HepG2 (cell line): Measurements from ENCODE around the gene CMIP. TPM values are rescaled to one million over a fixed set of nuclear protein-coding genes. Genes with fewer than 3 reads are reported as not detected.

Source experiments
- AGO2 ChIP-seq: fragments of 200-400 bp; formaldehyde crosslinking; optimal IDR thresholded peaks from 2 replicates; pipeline ENCODE3; 2017; ENCODE audit warnings: mild to moderate bottlenecking, low read depth, low read length, moderate library complexity
- FOXM1 ChIP-seq: sonication (generic); formaldehyde crosslinking; IDR thresholded peaks from 2 replicates; pipeline ENCODE4 v1.5.0; 2020; ENCODE audit warnings: missing genetic modification reagents
- IKZF1 ChIP-seq: fragments of 450-650 bp; IDR thresholded peaks from 2 replicates; pipeline ENCODE4 v1.7.1; 2016
- MBNL3 ChIP-seq: fragments of 250-450 bp; sonication (Bioruptor Pico); conservative IDR thresholded peaks from 2 replicates; pipeline ENCODE4 v1.8.0; 2022; ENCODE audit warnings: mild to moderate bottlenecking, inconsistent platforms
- RXRA ChIP-seq: sonication (generic); formaldehyde crosslinking; IDR thresholded peaks from 2 replicates; pipeline ENCODE4 v1.5.1; 2020; ENCODE audit warnings: missing genetic modification reagents
- SAFB2 ChIP-seq: sonication (generic); formaldehyde crosslinking; IDR thresholded peaks from 2 replicates; pipeline ENCODE4 v1.5.1; 2020; ENCODE audit warnings: missing genetic modification reagents, low read depth, mild to moderate bottlenecking, borderline replicate concordance
- THAP11 ChIP-seq: IDR thresholded peaks from 2 replicates; pipeline ENCODE4 v1.6.1; 2016; ENCODE audit warnings: missing biosample characterization, missing genetic modification reagents
- ZNF17 ChIP-seq: sonication (generic); formaldehyde crosslinking; IDR thresholded peaks from 2 replicates; pipeline ENCODE4 v1.5.0; 2020; ENCODE audit warnings: mild to moderate bottlenecking, missing genetic modification reagents
- ZNF547 ChIP-seq: sonication (generic); formaldehyde crosslinking; IDR thresholded peaks from 2 replicates; pipeline ENCODE4 v1.5.1; 2020; ENCODE audit warnings: mild to moderate bottlenecking, missing genetic modification reagents
- polyA plus RNA-seq, 8 experiments: library from polyadenylated mRNA; depleted of rRNA in 3 of 8; stranded (reverse) in 7 of 8; unstranded in 1 of 8; fragments of >200 nt; fragmentation: Illumina TruSeq in 4 of 8; extraction: Trizol in 4 of 8; gene quantifications; 2 replicates each; pipeline versions ENCODE4 v1.2.1 to v1.2.3, GENCODE V29; 2011 to 2016; ENCODE audit warnings: low read depth in 4 of 8, missing spikeins in 1 of 8, mixed read lengths in 1 of 8; ENCODE audit not compliant: insufficient read depth in 1 of 8
- total RNA-seq, 5 experiments: library from RNA; depleted of rRNA; stranded (reverse); fragments of >200 nt; fragmentation: Illumina TruSeq; extraction: Trizol; gene quantifications; 2 replicates each; pipeline ENCODE4 v1.2.3, GENCODE V29; 2016; ENCODE audit warnings: low read depth in 1 of 5
- TF ChIP-seq, protein P1 (sequence below): sonication (generic); formaldehyde crosslinking; IDR thresholded peaks from 2 replicates; pipeline ENCODE4 v1.9.0; 2021; ENCODE audit warnings: mild to moderate bottlenecking, missing genetic modification reagents
- TF ChIP-seq, protein P2 (sequence below): sonication (generic); formaldehyde crosslinking; IDR thresholded peaks from 2 replicates; pipeline ENCODE4 v1.8.1; 2023; ENCODE audit warnings: mild to moderate bottlenecking, missing genetic modification reagents, borderline replicate concordance
- TF ChIP-seq, protein P3 (sequence below): fragments of 450-650 bp; IDR thresholded peaks from 2 replicates; pipeline ENCODE4 v1.6.1; 2017
- TF ChIP-seq, protein P4 (sequence below): sonication (generic); formaldehyde crosslinking; IDR thresholded peaks from 2 replicates; pipeline ENCODE4 v1.5.1; 2020; ENCODE audit warnings: missing genetic modification reagents, mild to moderate bottlenecking, borderline replicate concordance
- TF ChIP-seq, protein P5 (sequence below): sonication (generic); formaldehyde crosslinking; IDR thresholded peaks from 2 replicates; pipeline ENCODE4 v1.4.0; 2020; ENCODE audit warnings: missing genetic modification reagents

The CMIP gene
- total and polyA plus RNA-seq, 2 of the 13 experiments (the other 11 are each of a cell fraction or from before 2014, with no cell fraction given): 10.9 to 18.1 TPM

DNA sequence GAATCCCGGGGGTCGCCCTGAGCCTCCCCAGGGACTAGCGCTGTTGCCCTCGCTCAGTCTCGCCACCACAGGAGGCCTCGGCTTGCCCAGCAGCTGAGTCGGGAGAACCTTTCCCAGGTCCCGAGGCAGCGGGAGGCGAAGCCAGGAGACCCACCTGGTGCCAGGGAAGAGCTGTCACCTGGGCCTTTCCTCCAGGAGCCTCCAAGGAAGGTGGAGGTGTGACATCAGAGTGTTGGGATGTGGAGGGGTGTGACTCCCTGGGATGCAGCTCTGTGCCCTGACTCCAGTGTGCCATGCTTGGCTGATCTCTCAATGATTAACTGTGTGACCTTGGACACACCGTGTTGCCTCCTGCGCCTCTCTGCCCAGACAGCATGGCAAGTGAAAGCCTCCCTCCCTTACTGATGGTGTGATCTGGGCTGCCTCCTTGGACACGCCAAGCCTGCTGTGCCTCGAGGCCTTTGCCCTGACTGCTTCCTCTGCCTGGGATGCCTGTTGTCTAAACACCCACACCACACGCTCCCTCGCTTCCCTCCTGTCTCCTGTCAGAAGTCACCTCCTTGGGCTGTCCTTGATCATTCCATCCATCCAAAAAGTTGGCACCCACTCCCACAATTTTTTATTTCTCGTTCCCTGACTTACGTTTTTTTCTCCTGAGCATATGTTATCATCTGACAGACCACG, 88.0 kb downstream of the CMIP start (continued):
- TF ChIP-seq, protein P1, sequence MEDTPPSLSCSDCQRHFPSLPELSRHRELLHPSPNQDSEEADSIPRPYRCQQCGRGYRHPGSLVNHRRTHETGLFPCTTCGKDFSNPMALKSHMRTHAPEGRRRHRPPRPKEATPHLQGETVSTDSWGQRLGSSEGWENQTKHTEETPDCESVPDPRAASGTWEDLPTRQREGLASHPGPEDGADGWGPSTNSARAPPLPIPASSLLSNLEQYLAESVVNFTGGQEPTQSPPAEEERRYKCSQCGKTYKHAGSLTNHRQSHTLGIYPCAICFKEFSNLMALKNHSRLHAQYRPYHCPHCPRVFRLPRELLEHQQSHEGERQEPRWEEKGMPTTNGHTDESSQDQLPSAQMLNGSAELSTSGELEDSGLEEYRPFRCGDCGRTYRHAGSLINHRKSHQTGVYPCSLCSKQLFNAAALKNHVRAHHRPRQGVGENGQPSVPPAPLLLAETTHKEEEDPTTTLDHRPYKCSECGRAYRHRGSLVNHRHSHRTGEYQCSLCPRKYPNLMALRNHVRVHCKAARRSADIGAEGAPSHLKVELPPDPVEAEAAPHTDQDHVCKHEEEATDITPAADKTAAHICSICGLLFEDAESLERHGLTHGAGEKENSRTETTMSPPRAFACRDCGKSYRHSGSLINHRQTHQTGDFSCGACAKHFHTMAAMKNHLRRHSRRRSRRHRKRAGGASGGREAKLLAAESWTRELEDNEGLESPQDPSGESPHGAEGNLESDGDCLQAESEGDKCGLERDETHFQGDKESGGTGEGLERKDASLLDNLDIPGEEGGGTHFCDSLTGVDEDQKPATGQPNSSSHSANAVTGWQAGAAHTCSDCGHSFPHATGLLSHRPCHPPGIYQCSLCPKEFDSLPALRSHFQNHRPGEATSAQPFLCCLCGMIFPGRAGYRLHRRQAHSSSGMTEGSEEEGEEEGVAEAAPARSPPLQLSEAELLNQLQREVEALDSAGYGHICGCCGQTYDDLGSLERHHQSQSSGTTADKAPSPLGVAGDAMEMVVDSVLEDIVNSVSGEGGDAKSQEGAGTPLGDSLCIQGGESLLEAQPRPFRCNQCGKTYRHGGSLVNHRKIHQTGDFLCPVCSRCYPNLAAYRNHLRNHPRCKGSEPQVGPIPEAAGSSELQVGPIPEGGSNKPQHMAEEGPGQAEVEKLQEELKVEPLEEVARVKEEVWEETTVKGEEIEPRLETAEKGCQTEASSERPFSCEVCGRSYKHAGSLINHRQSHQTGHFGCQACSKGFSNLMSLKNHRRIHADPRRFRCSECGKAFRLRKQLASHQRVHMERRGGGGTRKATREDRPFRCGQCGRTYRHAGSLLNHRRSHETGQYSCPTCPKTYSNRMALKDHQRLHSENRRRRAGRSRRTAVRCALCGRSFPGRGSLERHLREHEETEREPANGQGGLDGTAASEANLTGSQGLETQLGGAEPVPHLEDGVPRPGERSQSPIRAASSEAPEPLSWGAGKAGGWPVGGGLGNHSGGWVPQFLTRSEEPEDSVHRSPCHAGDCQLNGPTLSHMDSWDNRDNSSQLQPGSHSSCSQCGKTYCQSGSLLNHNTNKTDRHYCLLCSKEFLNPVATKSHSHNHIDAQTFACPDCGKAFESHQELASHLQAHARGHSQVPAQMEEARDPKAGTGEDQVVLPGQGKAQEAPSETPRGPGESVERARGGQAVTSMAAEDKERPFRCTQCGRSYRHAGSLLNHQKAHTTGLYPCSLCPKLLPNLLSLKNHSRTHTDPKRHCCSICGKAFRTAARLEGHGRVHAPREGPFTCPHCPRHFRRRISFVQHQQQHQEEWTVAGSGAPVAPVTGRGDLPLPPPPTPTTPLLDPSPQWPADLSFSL (CRISPR knock-in tag): no peak
- TF ChIP-seq THAP11: 0 out of 2 replicates have a peak, but pooled peaks have one; percentile 26
- peak; percentile 58 for TF ChIP-seq AGO2
- TF ChIP-seq FOXM1 (CRISPR knock-in tag): no peak
- peak; percentile 67; the same call in 1 of the 2 replicates for TF ChIP-seq SAFB2 (CRISPR knock-in tag)
- TF ChIP-seq ZNF17 (CRISPR knock-in tag): no peak
- TF ChIP-seq RXRA (CRISPR knock-in tag): peak; percentile 60
- TF ChIP-seq, protein P2, sequence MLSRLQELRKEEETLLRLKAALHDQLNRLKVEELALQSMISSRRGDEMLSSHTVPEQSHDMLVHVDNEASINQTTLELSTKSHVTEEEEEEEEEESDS (CRISPR knock-in tag): no peak
- TF ChIP-seq, protein P3, sequence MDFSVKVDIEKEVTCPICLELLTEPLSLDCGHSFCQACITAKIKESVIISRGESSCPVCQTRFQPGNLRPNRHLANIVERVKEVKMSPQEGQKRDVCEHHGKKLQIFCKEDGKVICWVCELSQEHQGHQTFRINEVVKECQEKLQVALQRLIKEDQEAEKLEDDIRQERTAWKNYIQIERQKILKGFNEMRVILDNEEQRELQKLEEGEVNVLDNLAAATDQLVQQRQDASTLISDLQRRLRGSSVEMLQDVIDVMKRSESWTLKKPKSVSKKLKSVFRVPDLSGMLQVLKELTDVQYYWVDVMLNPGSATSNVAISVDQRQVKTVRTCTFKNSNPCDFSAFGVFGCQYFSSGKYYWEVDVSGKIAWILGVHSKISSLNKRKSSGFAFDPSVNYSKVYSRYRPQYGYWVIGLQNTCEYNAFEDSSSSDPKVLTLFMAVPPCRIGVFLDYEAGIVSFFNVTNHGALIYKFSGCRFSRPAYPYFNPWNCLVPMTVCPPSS: no peak
- TF ChIP-seq ZNF547 (CRISPR knock-in tag): no peak
- TF ChIP-seq MBNL3 (CRISPR knock-in tag): no peak
- TF ChIP-seq, protein P4, sequence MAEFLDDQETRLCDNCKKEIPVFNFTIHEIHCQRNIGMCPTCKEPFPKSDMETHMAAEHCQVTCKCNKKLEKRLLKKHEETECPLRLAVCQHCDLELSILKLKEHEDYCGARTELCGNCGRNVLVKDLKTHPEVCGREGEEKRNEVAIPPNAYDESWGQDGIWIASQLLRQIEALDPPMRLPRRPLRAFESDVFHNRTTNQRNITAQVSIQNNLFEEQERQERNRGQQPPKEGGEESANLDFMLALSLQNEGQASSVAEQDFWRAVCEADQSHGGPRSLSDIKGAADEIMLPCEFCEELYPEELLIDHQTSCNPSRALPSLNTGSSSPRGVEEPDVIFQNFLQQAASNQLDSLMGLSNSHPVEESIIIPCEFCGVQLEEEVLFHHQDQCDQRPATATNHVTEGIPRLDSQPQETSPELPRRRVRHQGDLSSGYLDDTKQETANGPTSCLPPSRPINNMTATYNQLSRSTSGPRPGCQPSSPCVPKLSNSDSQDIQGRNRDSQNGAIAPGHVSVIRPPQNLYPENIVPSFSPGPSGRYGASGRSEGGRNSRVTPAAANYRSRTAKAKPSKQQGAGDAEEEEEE (CRISPR knock-in tag): no peak
- TF ChIP-seq IKZF1: no peak
- TF ChIP-seq, protein P5, sequence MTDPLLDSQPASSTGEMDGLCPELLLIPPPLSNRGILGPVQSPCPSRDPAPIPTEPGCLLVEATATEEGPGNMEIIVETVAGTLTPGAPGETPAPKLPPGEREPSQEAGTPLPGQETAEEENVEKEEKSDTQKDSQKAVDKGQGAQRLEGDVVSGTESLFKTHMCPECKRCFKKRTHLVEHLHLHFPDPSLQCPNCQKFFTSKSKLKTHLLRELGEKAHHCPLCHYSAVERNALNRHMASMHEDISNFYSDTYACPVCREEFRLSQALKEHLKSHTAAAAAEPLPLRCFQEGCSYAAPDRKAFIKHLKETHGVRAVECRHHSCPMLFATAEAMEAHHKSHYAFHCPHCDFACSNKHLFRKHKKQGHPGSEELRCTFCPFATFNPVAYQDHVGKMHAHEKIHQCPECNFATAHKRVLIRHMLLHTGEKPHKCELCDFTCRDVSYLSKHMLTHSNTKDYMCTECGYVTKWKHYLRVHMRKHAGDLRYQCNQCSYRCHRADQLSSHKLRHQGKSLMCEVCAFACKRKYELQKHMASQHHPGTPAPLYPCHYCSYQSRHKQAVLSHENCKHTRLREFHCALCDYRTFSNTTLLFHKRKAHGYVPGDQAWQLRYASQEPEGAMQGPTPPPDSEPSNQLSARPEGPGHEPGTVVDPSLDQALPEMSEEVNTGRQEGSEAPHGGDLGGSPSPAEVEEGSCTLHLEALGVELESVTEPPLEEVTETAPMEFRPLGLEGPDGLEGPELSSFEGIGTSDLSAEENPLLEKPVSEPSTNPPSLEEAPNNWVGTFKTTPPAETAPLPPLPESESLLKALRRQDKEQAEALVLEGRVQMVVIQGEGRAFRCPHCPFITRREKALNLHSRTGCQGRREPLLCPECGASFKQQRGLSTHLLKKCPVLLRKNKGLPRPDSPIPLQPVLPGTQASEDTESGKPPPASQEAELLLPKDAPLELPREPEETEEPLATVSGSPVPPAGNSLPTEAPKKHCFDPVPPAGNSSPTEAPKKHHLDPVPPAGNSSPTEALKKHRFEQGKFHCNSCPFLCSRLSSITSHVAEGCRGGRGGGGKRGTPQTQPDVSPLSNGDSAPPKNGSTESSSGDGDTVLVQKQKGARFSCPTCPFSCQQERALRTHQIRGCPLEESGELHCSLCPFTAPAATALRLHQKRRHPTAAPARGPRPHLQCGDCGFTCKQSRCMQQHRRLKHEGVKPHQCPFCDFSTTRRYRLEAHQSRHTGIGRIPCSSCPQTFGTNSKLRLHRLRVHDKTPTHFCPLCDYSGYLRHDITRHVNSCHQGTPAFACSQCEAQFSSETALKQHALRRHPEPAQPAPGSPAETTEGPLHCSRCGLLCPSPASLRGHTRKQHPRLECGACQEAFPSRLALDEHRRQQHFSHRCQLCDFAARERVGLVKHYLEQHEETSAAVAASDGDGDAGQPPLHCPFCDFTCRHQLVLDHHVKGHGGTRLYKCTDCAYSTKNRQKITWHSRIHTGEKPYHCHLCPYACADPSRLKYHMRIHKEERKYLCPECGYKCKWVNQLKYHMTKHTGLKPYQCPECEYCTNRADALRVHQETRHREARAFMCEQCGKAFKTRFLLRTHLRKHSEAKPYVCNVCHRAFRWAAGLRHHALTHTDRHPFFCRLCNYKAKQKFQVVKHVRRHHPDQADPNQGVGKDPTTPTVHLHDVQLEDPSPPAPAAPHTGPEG (CRISPR knock-in tag): no peak
